A549 treated with CpdA at 1 μM for 4 hours (cell line): ENCODE data around the gene TEX54. TPM values are rescaled to one million over a fixed set of nuclear protein-coding genes. Genes with fewer than 3 reads are reported as not detected.

ENCODE experiments used
- total RNA-seq: library from RNA; stranded (reverse); fragments of 200-300 nt; extraction: Qiagen RNA extraction; gene quantifications from 5 replicates; pipeline ENCODE4 v1.2.3, GENCODE V29; 2022; ENCODE audit warnings: low read depth

Gene TEX54
- total RNA-seq, result not detected in 5 replicates

DNA sequence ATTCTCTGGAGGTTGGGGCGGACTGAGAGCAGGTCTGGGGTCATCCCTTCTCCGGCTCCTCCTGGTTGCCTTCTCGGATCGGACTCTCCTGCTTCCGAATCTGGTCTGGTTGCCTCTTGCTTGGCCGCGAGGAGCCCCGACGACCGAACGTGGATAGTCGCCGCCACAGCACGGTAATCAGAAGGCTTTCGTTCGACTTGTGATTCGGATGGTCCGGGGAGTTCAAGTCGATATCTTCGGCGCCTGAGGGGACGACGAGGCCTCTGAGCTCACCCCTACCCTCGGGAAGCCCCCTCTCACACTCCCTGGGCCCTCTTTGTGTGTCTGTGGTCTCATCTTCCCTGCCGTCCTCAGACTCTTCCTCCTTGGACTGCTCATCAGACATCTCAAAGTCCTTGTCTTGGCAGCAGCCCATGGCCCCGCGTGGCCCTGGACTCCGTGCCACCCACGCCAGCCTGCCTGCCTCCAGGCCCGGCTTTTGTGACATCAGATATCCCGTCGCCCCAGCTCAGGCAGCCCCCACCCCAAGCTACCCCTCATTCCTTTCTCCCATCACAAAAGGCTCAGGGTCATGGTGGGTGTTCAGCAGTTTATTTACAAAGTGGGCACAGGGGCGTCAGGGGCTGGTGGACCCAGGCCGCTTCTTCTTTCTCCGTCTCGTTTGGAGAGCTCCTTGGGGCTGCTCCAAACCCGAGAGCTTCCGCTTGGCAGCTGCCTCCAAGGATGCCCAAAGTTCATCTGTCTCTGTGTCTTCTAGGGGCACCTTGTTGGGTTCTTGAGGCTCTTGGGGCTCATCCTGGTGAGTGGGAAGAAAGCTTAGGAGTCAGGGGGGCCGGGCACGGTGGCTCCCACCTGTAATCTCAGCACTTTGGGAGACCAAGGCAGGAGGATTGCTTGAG, at the start of gene TEX54:
Gene TEX54, minus strand, starts transcription at position 506 of the 899 bp plus-strand sequence.

DNA sequence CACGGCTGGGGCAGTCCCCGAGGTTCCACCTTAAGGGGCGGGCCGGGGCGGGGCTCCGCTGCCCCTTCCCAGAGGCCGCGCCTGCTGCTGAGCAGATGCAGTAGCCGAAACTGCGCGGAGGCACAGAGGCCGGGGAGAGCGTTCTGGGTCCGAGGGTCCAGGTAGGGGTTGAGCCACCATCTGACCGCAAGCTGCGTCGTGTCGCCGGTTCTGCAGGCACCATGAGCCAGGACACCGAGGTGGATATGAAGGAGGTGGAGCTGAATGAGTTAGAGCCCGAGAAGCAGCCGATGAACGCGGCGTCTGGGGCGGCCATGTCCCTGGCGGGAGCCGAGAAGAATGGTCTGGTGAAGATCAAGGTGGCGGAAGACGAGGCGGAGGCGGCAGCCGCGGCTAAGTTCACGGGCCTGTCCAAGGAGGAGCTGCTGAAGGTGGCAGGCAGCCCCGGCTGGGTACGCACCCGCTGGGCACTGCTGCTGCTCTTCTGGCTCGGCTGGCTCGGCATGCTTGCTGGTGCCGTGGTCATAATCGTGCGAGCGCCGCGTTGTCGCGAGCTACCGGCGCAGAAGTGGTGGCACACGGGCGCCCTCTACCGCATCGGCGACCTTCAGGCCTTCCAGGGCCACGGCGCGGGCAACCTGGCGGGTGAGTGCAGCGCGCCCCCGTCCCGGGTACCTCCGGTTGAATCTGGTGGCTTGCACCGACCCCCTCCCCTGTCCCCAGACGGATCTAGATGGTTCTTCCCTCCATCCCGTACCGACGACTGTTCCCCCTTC, 48.4 kb upstream of the TEX54 start, which contains the start of gene SLC3A2:
Gene SLC3A2, plus strand, starts transcription at position 94 of the 776 bp plus-strand sequence. Its CDS starts 128 bp downstream, at position 222.

GRCh38 chr11:62839050-62839945, 6.7 kb upstream of the TEX54 start, which contains the start of gene WDR74:
Gene WDR74 (minus strand): TSS chr11:62839590. CDS start chr11:62839570, 20 bp downstream.

GRCh38 chr11:62831520-62832335, 913 bp downstream of the TEX54 start, which contains the start of gene STX5:
Gene STX5 (minus strand): TSS chr11:62832051. CDS start chr11:62831243, 808 bp downstream.

GRCh38 chr11:62805076-62805892, 27.4 kb downstream of the TEX54 start, which contains the start of gene NXF1:
Gene NXF1 (minus strand): TSS chr11:62805440. CDS start chr11:62805356, 84 bp downstream.

DNA sequence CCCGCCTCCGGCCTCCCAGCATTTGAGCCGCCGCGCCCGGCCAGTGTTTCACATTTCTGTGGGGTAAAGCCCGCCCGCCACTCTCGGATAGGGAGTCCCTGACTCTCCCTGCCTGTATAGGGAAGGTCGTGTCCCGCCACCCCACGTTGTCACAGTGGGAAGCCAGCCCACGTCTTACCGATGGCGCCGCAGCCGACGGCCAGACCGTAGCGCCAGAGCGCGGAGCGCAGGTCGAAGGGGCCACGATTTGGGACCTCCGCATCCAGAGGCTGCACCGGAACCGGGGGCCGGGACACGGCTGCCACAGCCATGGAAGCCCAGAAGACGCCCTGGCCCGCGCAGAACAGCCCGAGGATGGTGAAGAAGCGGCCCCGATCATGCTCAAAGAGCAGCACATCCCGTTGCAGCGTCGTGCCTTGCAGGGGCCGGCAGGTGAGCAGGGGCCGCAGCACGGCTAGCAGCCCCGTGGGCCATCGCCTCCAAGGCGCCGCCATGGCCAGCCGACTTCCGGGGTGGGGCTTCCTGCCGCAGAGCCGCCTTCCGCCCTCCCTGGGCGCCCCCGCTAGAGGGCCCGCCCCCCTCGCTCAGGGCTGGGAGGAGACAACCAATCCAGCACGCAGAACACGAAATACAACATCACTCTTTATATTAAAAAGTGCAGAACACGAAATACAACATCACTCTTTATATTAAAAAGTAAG, 41.0 kb downstream of the TEX54 start, which contains the start of gene TMEM223:
Gene TMEM223, minus strand, starts transcription at position 506 of the 701 bp plus-strand sequence. Its CDS starts 12 bp downstream, at position 494.

DNA sequence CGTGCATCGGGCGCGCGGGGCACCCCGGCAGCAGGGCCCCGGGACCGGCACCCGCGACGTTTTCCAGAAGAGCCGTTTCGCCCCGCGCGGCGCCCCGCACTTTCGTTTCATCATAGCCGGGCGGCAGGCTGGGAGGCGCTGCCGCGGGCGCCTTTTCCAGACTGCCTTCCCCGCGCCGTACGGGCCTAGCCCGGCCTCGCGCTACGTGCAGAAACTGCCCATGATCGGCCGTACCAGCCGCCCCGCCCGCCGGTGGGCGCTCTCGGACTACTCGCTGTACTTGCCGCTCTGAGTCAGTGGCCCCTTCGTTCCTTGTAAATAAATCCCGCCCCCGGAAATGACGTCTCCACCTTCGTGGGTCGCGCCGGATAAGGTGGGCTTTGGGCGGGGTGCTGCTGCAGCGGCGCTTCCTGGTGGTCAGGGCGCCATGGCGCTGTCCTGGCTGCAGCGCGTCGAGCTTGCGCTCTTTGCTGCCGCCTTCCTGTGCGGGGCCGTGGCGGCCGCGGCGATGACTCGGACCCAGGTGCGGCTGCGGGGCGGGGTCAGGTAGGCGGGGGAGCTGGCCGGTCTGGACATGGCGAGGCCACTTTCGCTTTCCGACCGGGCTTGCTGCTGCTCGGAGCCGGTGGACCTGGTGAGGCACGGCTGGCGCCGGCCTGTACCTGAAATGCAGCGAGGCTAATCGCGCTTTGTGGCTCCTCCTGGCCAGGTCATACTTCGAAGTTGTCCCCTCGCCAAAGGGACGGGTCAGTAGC, 45.5 kb downstream of the TEX54 start, which contains the start of gene TMEM179B:
Gene TMEM179B, plus strand, starts transcription at position 398 of the 755 bp plus-strand sequence. Its CDS starts 30 bp downstream, at position 428.

Other genes starting within 250 kb of the TEX54 start
- gene TUT1, start 241.3 kb downstream of the TEX54 start, total RNA-seq, result 12.6 to 16.4 TPM (median 14.7 TPM) in 5 replicates
- 85.5 to 90.4 TPM (median 87.7 TPM) in 5 replicates for gene MTA2, start 231.0 kb downstream of the TEX54 start, total RNA-seq
- gene EML3, start 220.1 kb downstream of the TEX54 start, total RNA-seq, result 17.7 to 28.3 TPM (median 25.4 TPM) in 5 replicates
- gene ROM1, start 219.6 kb downstream of the TEX54 start, total RNA-seq, result 2.2 to 4.7 TPM (median 4.0 TPM) in 5 replicates
- gene B3GAT3, start 210.9 kb downstream of the TEX54 start, total RNA-seq, result 43.0 to 56.7 TPM (median 55.6 TPM) in 5 replicates
- 243 to 281 TPM (median 269 TPM) in 5 replicates for gene GANAB, start 186.2 kb downstream of the TEX54 start, total RNA-seq
- 16.8 to 22.4 TPM (median 21.8 TPM) in 5 replicates for gene INTS5, start 179.5 kb downstream of the TEX54 start, total RNA-seq
- 136 to 160 TPM (median 145 TPM) in 5 replicates for gene C11orf98, start 167.6 kb downstream of the TEX54 start, total RNA-seq
- 11.7 to 17.3 TPM (median 13.5 TPM) in 5 replicates for gene CSKMT, start 167.5 kb downstream of the TEX54 start, total RNA-seq
- 23.9 to 36.7 TPM (median 32.9 TPM) in 5 replicates for gene UQCC3, start 161.2 kb downstream of the TEX54 start, total RNA-seq
- gene LBHD1, start 160.6 kb downstream of the TEX54 start, total RNA-seq, result 4.0 to 5.2 TPM (median 5.0 TPM) in 5 replicates
- 113 to 129 TPM (median 124 TPM) in 5 replicates for gene UBXN1, start 153.8 kb downstream of the TEX54 start, total RNA-seq
- gene LRRN4CL, start 143.3 kb downstream of the TEX54 start, total RNA-seq, result 0.08 to 0.12 TPM (median 0.10 TPM) in 3 of 5 replicates, not detected in the others
- 55.9 to 81.0 TPM (median 72.4 TPM) in 5 replicates for gene BSCL2, start 125.4 kb downstream of the TEX54 start, total RNA-seq
- 0.08 TPM in 1 of 5 replicates, not detected in the others for gene GNG3, start 125.2 kb downstream of the TEX54 start, total RNA-seq
- 37.0 to 43.4 TPM (median 42.3 TPM) in 5 replicates for gene HNRNPUL2, start 105.4 kb downstream of the TEX54 start, total RNA-seq
- gene TTC9C, start 104.4 kb downstream of the TEX54 start, total RNA-seq, result 32.4 to 38.1 TPM (median 35.4 TPM) in 5 replicates
- gene ZBTB3, start 78.7 kb downstream of the TEX54 start, total RNA-seq, result 0.97 to 2.2 TPM (median 1.4 TPM) in 5 replicates
- gene POLR2G, start 71.3 kb downstream of the TEX54 start, total RNA-seq, result 164 to 200 TPM (median 184 TPM) in 5 replicates
- 13.6 to 17.9 TPM (median 16.1 TPM) in 5 replicates for gene TAF6L, start 61.4 kb downstream of the TEX54 start, total RNA-seq
- gene TMEM179B, start 45.4 kb downstream of the TEX54 start, total RNA-seq, result 67.5 to 93.2 TPM (median 88.1 TPM) in 5 replicates
- gene TMEM223, start 40.8 kb downstream of the TEX54 start, total RNA-seq, result 19.1 to 31.3 TPM (median 28.3 TPM) in 5 replicates
- gene NXF1, start 27.4 kb downstream of the TEX54 start, total RNA-seq, result 48.0 to 61.2 TPM (median 57.6 TPM) in 5 replicates
- 19.8 to 29.3 TPM (median 27.5 TPM) in 5 replicates for gene STX5, start 790 bp downstream of the TEX54 start, total RNA-seq
- gene WDR74, start 6.7 kb upstream of the TEX54 start, total RNA-seq, result 74.7 to 85.8 TPM (median 82.6 TPM) in 5 replicates
- gene SLC3A2, start 48.1 kb upstream of the TEX54 start, total RNA-seq, result 884 to 1,045 TPM (median 1,010 TPM) in 5 replicates
- 0.06 to 0.20 TPM in 2 of 5 replicates, not detected in the others for gene CHRM1, start 88.5 kb upstream of the TEX54 start, total RNA-seq
- gene SLC22A6, start 152.1 kb upstream of the TEX54 start, total RNA-seq, result not detected in 5 replicates
- not detected in 5 replicates for gene SLC22A8, start 183.0 kb upstream of the TEX54 start, total RNA-seq